Measurements from ENCODE around the gene CREB3L1. TPM values are rescaled to one million over a fixed set of nuclear protein-coding genes. Genes with fewer than 3 reads are reported as not detected.

The CREB3L1 gene
- total RNA-seq, 6 experiments from 2014 or later, result 282 to 328 (median 310) TPM

GRCh38 chr11:46338636-46338987 is 61.1 kb downstream of the CREB3L1 start:
- Mint-ChIP-seq H3K36me3 (ENCODE audit: low read depth) (no peaks in the 10 kb centered on the region), H3K4me3 (peak overlapping the region; percentile 82), H3K4me1 (ENCODE audit: low read depth) (peaks cover 23% of the 10 kb centered on the region), H3K9me3 (no peaks in the 10 kb centered on the region), H3K27ac (peak overlapping the region; percentile 67), H3K27me3 (ENCODE audit: insufficient read depth) (peaks cover 25% of the 10 kb centered on the region)
- peak; percentile 13 for DNase-seq
- TF ChIP-seq CTCF (IDR thresholded peaks at IDR 0.05), result no peak

DNA sequence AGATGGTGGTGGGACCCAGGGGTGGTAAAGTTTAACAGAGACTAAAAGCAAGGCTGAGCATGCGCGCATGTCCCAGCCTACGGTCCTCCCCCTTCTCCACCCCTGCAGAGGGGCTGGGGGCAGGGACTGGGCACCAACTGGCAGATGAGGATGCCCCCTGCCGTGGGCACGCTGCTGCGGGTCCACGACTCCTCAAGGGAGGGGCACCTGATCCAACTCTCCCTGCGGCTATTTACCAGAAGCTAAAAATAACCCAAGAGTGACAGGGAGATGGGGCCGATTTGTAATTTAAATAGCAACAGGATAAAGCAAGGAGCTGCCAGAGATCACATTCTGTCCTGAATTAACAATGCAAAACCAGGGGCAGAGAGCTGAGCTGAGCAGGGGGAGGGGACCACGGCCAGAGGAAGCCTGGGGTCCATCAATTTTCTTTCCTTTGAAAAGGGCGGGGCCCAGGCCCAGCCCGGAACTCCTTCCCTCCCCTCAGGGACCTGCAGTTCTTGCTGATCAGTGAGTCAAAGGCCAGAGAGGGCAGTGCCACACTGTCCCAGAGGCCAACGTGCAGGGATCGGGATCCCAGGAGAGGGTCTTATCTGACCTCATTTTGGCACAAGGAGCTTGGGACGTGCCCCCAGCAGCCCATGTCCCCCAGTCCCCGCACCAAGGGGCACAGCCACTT is 61.7 kb downstream of the CREB3L1 start:
- peak overlapping the region; percentile 67 for H3K27ac Mint-ChIP-seq
- peak overlapping the region; percentile 82 for H3K4me3 Mint-ChIP-seq

DNA sequence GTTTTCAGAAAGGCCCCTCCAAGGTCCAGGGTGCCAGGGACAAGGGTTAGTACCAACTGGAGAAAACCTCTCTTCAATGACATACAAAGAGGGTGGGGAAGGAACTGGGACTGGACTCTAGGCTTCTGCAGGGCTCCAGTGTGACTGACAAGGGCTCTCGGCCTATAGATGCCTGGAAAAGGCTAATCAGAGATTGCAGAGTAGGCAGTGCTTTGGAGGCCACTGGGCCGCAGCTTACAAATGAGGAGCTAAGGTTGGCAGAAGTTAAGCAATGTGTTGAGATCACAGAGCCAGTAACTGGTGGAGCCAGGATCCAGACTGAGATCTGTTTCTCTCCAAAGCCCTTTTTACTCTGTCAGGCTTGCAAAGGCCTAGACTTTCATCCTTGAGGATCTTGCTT is 62.4 kb downstream of the CREB3L1 start:
- TF ChIP-seq CTCF (IDR thresholded peaks at IDR 0.05), result no peak
- Mint-ChIP-seq H3K4me1 (ENCODE audit: low read depth) (peaks cover 23% of the 10 kb centered on the region), H3K27me3 (ENCODE audit: insufficient read depth) (peaks cover 21% of the 10 kb centered on the region), H3K9me3 (no peaks in the 10 kb centered on the region), H3K27ac (no peak overlapping the region), H3K4me3 (no peak overlapping the region), H3K36me3 (ENCODE audit: low read depth) (no peaks in the 10 kb centered on the region)
- no peak for DNase-seq

More for the DNA sequence above, 61.7 kb downstream of the CREB3L1 start:
- Mint-ChIP-seq H3K36me3 (ENCODE audit: low read depth) (no peaks in the 10 kb centered on the region), H3K27me3 (ENCODE audit: insufficient read depth) (peaks cover 25% of the 10 kb centered on the region), H3K4me1 (ENCODE audit: low read depth) (peaks cover 23% of the 10 kb centered on the region), H3K9me3 (no peaks in the 10 kb centered on the region)
- DNase-seq, result peak; percentile 13
- 0 out of 2 replicates have a peak, but pooled peaks have one; percentile 6 for TF ChIP-seq CTCF (IDR thresholded peaks at IDR 0.05)

GRCh38 chr11:46341454-46341853 is 64.0 kb downstream of the CREB3L1 start:
- no peak for DNase-seq
- Mint-ChIP-seq H3K9me3 (no peaks in the 10 kb centered on the region), H3K4me3 (no peak overlapping the region), H3K27me3 (ENCODE audit: insufficient read depth) (peaks cover 19% of the 10 kb centered on the region), H3K36me3 (ENCODE audit: low read depth) (no peaks in the 10 kb centered on the region), H3K27ac (no peak overlapping the region), H3K4me1 (ENCODE audit: low read depth) (peaks cover 27% of the 10 kb centered on the region)
- TF ChIP-seq CTCF (IDR thresholded peaks at IDR 0.05), result no peak

- no peak overlapping the region for H3K27ac Mint-ChIP-seq
- no peak for TF ChIP-seq CTCF (IDR thresholded peaks at IDR 0.05)
- DNase-seq, result no peak
- no peak overlapping the region for H3K4me3 Mint-ChIP-seq
- H3K4me1 Mint-ChIP-seq (ENCODE audit: low read depth), result peaks cover 33% of the 10 kb centered on the region
- H3K27me3 Mint-ChIP-seq (ENCODE audit: insufficient read depth), result peaks cover 17% of the 10 kb centered on the region
- no peaks in the 10 kb centered on the region for H3K9me3 Mint-ChIP-seq
- no peaks in the 10 kb centered on the region for H3K36me3 Mint-ChIP-seq (ENCODE audit: low read depth)
Observed at GRCh38 chr11:46342239-46342638, 64.8 kb downstream of the CREB3L1 start.

Measured in HFFc6 (cell line).